ENCODE data around the gene PCGF2. TPM values are rescaled to one million over a fixed set of nuclear protein-coding genes. Genes with fewer than 3 reads are reported as not detected.

The PCGF2 gene
- total and polyA plus RNA-seq, 2 donors, result 8.2 to 26.5 TPM

Small RNAs within 50 kb of the gene (small RNA-seq; reads per million reads assigned to genes)
- gene MIR4726 (not detected), gene MIR4734 (0.12 reads per million), gene RNA5SP440 (0.15 reads per million), gene RNU6-866P (not detected)

Other genes starting within 250 kb of the PCGF2 start
- gene SRCIN1, start 142.4 kb downstream of the PCGF2 start, total RNA-seq, result 2.7 TPM
- 3.0 TPM for gene SRCIN1, start 142.4 kb downstream of the PCGF2 start, polyA plus RNA-seq
- gene EPOP, start 73.4 kb downstream of the PCGF2 start, total RNA-seq, result 0.32 TPM
- 2.3 TPM for gene EPOP, start 73.4 kb downstream of the PCGF2 start, polyA plus RNA-seq
- gene MLLT6, start 43.1 kb downstream of the PCGF2 start, total RNA-seq, result 38.5 TPM
- 67.8 TPM for gene MLLT6, start 43.1 kb downstream of the PCGF2 start, polyA plus RNA-seq
- gene CISD3, start 18.0 kb downstream of the PCGF2 start, total RNA-seq, result 1.6 TPM
- 40.6 TPM for gene CISD3, start 18.0 kb downstream of the PCGF2 start, polyA plus RNA-seq
- 97.5 TPM for gene PSMB3, start 4.4 kb upstream of the PCGF2 start, total RNA-seq
- 202 TPM for gene PSMB3, start 4.4 kb upstream of the PCGF2 start, polyA plus RNA-seq
- gene PIP4K2B, start 51.2 kb upstream of the PCGF2 start, total RNA-seq, result 47.0 TPM
- 35.8 TPM for gene PIP4K2B, start 51.2 kb upstream of the PCGF2 start, polyA plus RNA-seq
- 11.8 TPM for gene CWC25, start 77.0 kb upstream of the PCGF2 start, total RNA-seq
- 18.9 TPM for gene CWC25, start 77.0 kb upstream of the PCGF2 start, polyA plus RNA-seq
- 2,179 TPM for gene RPL23, start 105.4 kb upstream of the PCGF2 start, total RNA-seq
- 2,357 TPM for gene RPL23, start 105.4 kb upstream of the PCGF2 start, polyA plus RNA-seq
- 69.4 TPM for gene LASP1, start 121.7 kb upstream of the PCGF2 start, total RNA-seq
- gene LASP1, start 121.7 kb upstream of the PCGF2 start, polyA plus RNA-seq, result 50.3 TPM
- not detected for gene FBXO47, start 219.1 kb upstream of the PCGF2 start, total RNA-seq
- not detected for gene FBXO47, start 219.1 kb upstream of the PCGF2 start, polyA plus RNA-seq